K562 (cell line): ENCODE data around the gene FZD1.

Experiments used
- CBX3 ChIP-seq, 2 experiments: IDR thresholded peaks; 1 replicate in 1 of 2; 2 replicates in 1 of 2; pipeline ENCODE4 v1.6.1; 2012; ENCODE audit warnings: inconsistent platforms in 2 of 2, low read length in 2 of 2, borderline replicate concordance in 1 of 2, control low read depth in 1 of 2
- CREB1 ChIP-seq, 2 experiments: sonication (generic) in 1 of 2; formaldehyde crosslinking in 1 of 2; IDR thresholded peaks; 2 replicates each; pipeline versions ENCODE4 v1.6.1 to v1.8.0; 2012 to 2022; ENCODE audit warnings: inconsistent platforms in 1 of 2, mild to moderate bottlenecking in 1 of 2, missing genetic modification reagents in 1 of 2, moderate library complexity in 1 of 2
- CREBBP ChIP-seq: IDR thresholded peaks from one replicate; pipeline ENCODE4 v1.6.1; 2012; ENCODE audit warnings: low read depth, mild to moderate bottlenecking, control low read depth, inconsistent platforms, low read length
- GATAD2A ChIP-seq: fragments of 450-650 bp; IDR thresholded peaks from 2 replicates; pipeline ENCODE4 v1.6.1; 2017
- GTF2F1 ChIP-seq: IDR thresholded peaks from 2 replicates; pipeline ENCODE4 v1.6.1; 2011; ENCODE audit warnings: low read depth, low read length, improper control_type of control experiment
- NFXL1 ChIP-seq: fragments of 450-650 bp; formaldehyde crosslinking; IDR thresholded peaks from 2 replicates; pipeline ENCODE4 v1.4.0; 2021; ENCODE audit warnings: mild to moderate bottlenecking
- SIN3A ChIP-seq, 2 experiments: fragments of 150-350 bp in 1 of 2; IDR thresholded peaks; 2 replicates each; pipeline ENCODE4 v1.6.1; 2011 to 2016; ENCODE audit warnings: borderline replicate concordance in 2 of 2, low read depth in 2 of 2, low read length in 2 of 2, mild to moderate bottlenecking in 2 of 2, moderate library complexity in 2 of 2; ENCODE audit not compliant: control insufficient read depth in 1 of 2
- U2AF1 ChIP-seq: fragments of 200-400 bp; formaldehyde crosslinking; optimal IDR thresholded peaks from 2 replicates; pipeline ENCODE3; 2017; ENCODE audit warnings: mild to moderate bottlenecking, low read depth, low read length, moderate library complexity
- TF ChIP-seq, protein P1 (sequence below): IDR thresholded peaks from 3 replicates; pipeline ENCODE4 v1.6.1; 2011; ENCODE audit warnings: borderline replicate concordance, mild to moderate bottlenecking, moderate library complexity; ENCODE audit not compliant: insufficient read length; ENCODE audit errors: extremely low read depth
- TF ChIP-seq, protein P2 (sequence below): fragments of 450-650 bp; IDR thresholded peaks from 2 replicates; pipeline ENCODE4 v1.7.0; 2016; ENCODE audit warnings: borderline replicate concordance
- TF ChIP-seq, protein P3 (sequence below), 2 experiments: IDR thresholded peaks; 2 replicates each; pipeline ENCODE4 v1.6.1; 2012; ENCODE audit warnings: improper control_type of control experiment in 2 of 2, low read depth in 2 of 2, low read length in 2 of 2, borderline replicate concordance in 1 of 2

DNA sequence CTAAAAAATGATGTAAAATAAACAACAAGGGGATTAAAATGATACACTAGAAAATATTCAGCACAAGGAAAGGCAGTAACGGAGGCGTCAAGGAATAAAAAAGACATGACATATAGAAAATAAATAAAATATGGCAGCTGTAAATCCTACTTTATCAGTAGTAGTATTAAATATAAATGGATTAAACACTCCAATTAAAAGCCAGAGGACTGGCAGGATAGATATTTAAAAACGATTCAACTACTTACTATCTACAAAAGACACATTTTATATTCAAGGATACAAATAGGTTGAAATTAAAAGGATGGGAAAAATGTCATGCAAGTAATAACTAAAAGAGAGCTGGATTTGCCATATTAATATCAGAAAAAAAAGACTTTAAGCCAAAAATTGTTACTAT, 43.2 kb downstream of the FZD1 start:
- TF ChIP-seq, protein P1, sequence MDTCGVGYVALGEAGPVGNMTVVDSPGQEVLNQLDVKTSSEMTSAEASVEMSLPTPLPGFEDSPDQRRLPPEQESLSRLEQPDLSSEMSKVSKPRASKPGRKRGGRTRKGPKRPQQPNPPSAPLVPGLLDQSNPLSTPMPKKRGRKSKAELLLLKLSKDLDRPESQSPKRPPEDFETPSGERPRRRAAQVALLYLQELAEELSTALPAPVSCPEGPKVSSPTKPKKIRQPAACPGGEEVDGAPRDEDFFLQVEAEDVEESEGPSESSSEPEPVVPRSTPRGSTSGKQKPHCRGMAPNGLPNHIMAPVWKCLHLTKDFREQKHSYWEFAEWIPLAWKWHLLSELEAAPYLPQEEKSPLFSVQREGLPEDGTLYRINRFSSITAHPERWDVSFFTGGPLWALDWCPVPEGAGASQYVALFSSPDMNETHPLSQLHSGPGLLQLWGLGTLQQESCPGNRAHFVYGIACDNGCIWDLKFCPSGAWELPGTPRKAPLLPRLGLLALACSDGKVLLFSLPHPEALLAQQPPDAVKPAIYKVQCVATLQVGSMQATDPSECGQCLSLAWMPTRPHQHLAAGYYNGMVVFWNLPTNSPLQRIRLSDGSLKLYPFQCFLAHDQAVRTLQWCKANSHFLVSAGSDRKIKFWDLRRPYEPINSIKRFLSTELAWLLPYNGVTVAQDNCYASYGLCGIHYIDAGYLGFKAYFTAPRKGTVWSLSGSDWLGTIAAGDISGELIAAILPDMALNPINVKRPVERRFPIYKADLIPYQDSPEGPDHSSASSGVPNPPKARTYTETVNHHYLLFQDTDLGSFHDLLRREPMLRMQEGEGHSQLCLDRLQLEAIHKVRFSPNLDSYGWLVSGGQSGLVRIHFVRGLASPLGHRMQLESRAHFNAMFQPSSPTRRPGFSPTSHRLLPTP: no peak
- TF ChIP-seq CREBBP (no peak), CBX3 (IDR thresholded peaks at IDR 0.05; ENCODE audit: borderline replicate concordance in 1 of 2, low read length in 2 of 2) (no peak), U2AF1 (no peak), SIN3A (IDR thresholded peaks at IDR 0.05; ENCODE audit: borderline replicate concordance in 2 of 2, control insufficient read depth in 1 of 2, low read depth in 2 of 2, low read length in 2 of 2) (no peak), CREB1 (IDR thresholded peaks at IDR 0.05) (no peak), CREB1 (CRISPR knock-in tag; IDR thresholded peaks at IDR 0.05) (no peak), GTF2F1 (no peak), NFXL1 (CRISPR knock-in tag) (no peak), GATAD2A (no peak)
- TF ChIP-seq, protein P2, sequence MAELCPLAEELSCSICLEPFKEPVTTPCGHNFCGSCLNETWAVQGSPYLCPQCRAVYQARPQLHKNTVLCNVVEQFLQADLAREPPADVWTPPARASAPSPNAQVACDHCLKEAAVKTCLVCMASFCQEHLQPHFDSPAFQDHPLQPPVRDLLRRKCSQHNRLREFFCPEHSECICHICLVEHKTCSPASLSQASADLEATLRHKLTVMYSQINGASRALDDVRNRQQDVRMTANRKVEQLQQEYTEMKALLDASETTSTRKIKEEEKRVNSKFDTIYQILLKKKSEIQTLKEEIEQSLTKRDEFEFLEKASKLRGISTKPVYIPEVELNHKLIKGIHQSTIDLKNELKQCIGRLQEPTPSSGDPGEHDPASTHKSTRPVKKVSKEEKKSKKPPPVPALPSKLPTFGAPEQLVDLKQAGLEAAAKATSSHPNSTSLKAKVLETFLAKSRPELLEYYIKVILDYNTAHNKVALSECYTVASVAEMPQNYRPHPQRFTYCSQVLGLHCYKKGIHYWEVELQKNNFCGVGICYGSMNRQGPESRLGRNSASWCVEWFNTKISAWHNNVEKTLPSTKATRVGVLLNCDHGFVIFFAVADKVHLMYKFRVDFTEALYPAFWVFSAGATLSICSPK: no peak
- TF ChIP-seq, protein P3, sequence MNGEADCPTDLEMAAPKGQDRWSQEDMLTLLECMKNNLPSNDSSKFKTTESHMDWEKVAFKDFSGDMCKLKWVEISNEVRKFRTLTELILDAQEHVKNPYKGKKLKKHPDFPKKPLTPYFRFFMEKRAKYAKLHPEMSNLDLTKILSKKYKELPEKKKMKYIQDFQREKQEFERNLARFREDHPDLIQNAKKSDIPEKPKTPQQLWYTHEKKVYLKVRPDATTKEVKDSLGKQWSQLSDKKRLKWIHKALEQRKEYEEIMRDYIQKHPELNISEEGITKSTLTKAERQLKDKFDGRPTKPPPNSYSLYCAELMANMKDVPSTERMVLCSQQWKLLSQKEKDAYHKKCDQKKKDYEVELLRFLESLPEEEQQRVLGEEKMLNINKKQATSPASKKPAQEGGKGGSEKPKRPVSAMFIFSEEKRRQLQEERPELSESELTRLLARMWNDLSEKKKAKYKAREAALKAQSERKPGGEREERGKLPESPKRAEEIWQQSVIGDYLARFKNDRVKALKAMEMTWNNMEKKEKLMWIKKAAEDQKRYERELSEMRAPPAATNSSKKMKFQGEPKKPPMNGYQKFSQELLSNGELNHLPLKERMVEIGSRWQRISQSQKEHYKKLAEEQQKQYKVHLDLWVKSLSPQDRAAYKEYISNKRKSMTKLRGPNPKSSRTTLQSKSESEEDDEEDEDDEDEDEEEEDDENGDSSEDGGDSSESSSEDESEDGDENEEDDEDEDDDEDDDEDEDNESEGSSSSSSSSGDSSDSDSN (IDR thresholded peaks at IDR 0.05; ENCODE audit: borderline replicate concordance in 1 of 2, low read depth in 2 of 2, low read length in 2 of 2): no peak
